Stimulated activated CD4-positive, alpha-beta T cell treated with anti-CD3 and anti-CD28 coated beads, TNF-alpha, amount 100 ng/mL, for 1 hour (primary cell): ENCODE results near the gene CXCL14.

Experiments
- DNase-seq, 3 donors: peaks; one replicate each; pipeline ENCODE4 v3.0.0-alpha.2; 2020; ENCODE audit warnings: low read depth in 3 of 3, low spot score in 1 of 3

Gene CXCL14

DNA sequence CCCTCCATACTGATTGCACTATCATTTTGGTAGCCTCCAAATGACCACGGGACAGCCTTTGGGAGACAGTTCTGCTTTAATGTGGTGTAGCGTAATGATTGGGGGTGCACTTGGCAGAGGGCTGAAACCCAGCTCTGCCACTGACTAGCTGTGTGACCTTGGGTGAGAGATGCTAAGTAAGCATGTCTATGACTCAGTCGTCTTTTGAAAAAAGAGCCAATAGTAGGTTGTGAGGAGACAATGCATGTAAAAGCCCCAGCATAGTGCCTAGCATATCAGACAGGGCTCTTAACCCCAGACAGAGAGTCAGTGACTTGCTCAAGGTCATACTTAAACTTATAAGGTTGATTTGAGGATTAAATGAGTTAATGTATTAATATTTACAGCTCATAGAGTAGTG lies 18.0 kb upstream of the CXCL14 start:
- no peak for DNase-seq

DNA sequence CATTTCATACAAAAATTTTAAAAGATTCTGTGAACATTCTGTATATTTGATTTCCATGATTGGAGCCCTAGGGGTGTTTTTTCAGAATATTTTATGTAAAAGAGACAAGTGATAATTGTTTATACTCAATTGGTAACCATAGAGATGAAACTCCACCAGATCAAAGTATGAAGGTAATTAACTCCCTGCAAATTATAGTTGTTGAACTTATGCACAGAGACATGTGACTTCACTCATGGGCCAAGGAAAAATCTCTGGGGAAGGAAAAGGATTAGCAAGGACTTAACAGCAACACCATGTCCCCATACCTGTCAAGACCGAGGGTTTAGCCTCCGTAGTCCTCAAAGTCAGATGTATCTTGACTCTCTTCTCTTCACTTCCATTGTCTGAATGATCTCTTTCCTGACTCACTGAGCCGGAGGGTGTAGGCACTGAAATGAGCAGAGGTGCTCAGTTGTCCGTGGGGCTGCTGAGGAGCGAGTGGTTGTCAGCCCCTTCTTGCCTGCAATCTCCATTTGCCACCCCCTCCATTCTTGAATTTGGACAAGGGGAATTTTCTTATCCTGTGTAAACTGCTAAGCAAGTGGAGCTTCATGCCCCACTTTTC lies 17.5 kb upstream of the CXCL14 start:
- no peak for DNase-seq

GRCh38 chr5:135594416-135594960 lies 15.7 kb upstream of the CXCL14 start:
- DNase-seq, result no peak

- no peak for DNase-seq
Observed at GRCh38 chr5:135593886-135594285, 15.1 kb upstream of the CXCL14 start.

GRCh38 chr5:135593141-135593540 lies 14.3 kb upstream of the CXCL14 start:
- DNase-seq, result no peak

- no peak for DNase-seq
Observed at GRCh38 chr5:135592312-135593045, 13.7 kb upstream of the CXCL14 start.

DNA sequence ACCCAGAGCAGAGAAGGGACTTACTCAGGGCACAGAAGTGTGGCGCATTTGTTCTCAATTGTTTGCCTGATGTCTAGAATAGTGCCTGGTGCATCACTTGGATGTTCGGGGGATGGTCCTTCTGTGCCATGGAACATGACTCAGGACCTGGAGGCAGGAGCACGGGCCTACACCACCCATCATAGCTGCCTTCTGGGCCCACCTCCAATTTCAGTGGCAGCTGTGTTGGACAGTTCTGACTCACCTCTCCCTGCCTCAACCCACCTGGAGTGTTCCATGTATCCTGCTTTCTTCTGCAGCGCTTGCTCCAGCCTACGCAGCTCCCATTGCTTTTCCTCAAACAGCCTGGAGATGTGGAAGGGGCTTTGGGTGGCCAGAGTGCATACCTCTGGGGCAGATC lies 12.5 kb upstream of the CXCL14 start:
- DNase-seq, result no peak

GRCh38 chr5:135589152-135589551 lies 10.4 kb upstream of the CXCL14 start:
- no peak for DNase-seq

GRCh38 chr5:135587721-135588663 lies 9.2 kb upstream of the CXCL14 start:
- DNase-seq, result no peak

DNA sequence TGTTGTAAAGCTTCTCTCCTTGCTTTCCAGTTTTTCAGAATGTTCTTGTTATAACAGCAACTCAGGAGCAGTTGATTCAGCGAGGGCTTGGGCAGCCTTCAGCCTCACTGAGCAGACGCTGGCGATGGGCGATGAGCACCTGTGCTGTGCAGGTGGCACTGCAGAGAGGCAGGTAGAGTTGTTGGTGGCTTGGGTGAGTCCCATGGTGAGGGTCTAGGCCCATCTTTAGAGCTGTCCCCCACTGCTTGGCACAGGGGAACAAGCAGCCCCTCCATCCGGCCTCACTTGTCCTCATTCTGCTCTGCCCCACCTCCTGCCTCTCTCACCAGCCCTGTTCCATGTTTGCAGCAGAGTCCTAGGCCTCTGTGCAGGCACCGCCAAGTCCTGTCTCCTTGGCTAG lies 6.1 kb upstream of the CXCL14 start:
- DNase-seq, result no peak

GRCh38 chr5:135584276-135584675 lies 5.5 kb upstream of the CXCL14 start:
- no peak for DNase-seq

DNA sequence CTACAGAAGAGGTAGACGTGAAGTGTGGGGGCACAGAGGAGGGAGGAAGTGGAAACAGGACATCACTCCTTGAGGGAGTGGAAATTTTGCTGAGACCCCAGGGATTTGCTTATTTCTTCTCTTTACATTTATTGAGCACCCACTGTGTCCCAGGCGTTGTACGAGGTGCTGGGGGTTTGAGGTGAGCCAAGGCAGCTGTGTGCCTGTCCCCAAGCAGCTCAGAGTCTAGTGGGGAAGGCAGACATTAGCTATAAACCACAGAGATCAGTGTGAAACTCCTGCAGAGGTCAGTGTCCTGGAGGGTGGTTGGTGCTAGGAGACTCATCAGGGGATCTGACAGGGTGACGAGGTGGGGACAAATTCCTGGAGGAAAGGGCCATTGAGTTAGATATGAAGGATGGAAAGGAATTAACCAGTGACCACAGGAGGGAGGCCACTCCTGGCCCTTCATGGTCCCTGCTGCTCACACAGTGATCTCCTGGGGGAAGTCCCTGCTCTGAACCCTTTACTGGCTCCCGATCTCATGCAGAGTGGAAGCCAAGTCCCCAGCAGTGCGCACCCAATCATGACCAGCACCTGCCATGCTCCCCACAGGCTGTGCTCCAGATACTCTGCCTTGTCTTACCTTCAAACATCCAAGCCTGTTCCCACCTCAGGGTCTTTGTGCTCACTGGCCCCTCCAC lies 3.4 kb upstream of the CXCL14 start:
- DNase-seq, result no peak

GRCh38 chr5:135578305-135578684 lies 496 bp downstream of the CXCL14 start:
- DNase-seq, result no peak

DNA sequence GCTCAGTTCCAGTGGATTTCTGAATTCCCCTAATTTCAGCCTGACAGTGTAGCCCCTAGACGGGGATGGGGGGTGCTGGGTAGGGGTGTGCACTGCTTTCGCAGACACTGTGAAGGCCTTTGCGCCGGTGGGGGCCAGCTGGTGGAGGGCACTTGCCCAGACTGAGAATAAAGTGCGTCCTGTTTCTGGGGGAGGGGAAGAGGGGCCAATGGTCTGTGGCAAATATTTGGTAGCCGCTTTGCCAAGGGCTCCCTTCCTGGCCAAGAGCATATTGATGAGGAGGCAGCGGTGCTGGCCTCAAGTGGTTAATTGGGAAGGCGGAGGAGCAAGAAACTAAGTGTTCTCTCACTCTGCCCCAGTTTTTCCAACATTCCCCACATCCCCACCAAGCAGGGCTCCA lies 1.4 kb downstream of the CXCL14 start:
- no peak for DNase-seq

DNA sequence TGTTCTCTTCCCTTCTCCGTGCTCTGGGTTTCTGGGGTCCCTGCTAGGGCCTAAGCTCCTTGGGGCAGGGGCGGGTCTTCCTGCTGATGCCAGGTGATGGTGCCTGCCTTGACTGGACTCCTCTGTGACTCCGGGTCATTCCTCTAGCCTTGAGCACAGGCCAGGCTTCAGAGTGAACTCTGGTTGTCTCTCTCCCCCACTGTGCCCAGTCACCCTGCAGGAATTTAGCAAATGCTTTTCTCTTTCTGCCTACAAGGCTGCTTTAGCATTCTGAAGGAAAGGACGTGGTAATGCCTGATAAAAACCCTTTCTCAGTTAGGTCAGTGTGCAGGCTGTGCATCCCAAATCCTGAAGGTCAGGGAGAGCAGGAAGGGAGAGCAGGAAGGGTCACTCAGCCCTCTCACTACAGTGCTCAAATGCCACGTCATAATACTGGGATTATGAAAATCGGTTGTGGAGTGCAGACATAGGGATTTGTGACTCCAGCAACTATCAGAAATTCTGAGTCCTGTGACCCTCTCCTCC lies 2.7 kb downstream of the CXCL14 start:
- no peak for DNase-seq

DNA sequence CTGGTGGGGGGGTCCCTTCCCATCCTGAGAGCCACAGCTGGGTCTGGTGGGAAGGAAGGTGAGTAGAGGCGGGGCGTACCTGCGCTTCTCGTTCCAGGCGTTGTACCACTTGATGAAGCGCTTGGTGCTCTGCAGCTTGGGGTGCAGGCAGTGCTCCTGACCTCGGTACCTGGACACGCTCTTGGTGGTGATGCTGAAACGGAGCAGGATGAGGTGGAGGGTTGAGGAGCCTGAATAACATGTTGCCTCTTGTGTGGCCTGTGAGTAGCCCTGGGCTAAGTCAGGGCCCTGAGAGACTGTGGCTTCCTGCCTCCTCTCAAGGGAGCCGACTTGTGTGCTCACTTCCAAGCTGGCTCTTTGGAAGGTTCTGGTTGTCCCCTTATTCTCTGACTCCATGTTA lies 4.3 kb downstream of the CXCL14 start:
- DNase-seq, result no peak

GRCh38 chr5:135571902-135572301 lies 6.9 kb downstream of the CXCL14 start:
- DNase-seq, result no peak

- no peak for DNase-seq
Observed at GRCh38 chr5:135571066-135571609, 7.7 kb downstream of the CXCL14 start.

- DNase-seq, result no peak
Observed at GRCh38 chr5:135570453-135570764, 8.4 kb downstream of the CXCL14 start.

DNA sequence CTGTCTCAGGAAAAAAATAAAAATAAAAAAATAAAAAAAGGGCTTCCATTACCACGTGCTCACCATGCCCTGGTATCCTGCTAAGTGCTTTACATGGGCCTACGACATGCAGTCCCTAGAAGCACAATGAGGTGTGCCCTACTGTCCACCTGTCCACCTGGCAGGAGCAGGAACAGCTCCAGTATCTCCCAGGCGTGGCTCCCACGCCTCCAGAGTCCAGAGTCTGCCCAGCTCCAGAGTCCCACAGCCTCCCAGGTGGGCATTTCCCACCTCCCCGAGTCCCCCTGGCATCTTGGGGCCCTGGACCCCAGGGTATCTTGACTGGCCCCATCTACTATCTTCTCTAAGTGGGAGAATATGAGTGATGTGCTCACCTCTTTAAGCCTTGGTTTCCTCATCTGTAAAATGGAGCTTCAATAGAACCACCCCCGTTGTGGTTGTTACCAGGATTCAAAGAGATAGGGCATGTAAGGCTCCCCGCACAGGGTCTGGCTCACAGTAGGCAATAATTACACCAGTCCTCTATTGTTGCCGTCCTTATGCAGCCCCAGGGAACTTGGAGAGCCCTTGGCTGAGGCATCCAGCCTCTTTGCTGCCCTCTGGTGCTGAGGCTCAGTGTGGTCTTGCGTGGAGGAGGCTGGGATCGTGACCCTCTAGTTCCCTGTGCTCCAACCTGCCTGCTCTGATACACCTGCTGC lies 8.9 kb downstream of the CXCL14 start:
- no peak for DNase-seq
